Breast epithelium (tissue), 4 donors: ENCODE measurements around the gene OSBPL10. TPM values are rescaled to one million over a fixed set of nuclear protein-coding genes. Genes with fewer than 3 reads are reported as not detected.
A peak's percentile ranks its signal among the peaks of the same experiment; 100 is the strongest.

Experiments
- DNase-seq, 2 donors: peaks; one replicate each; pipeline ENCODE4 v3.0.0-alpha.2; 2019; ENCODE audit warnings: low spot score in 2 of 2
- H3K27ac ChIP-seq, 2 donors: fragments of 200-600 bp; sonication (generic) in 1 of 2; one replicate each; pipeline ENCODE4 v1.5.1; 2016 to 2019; ENCODE audit warnings: mild to moderate bottlenecking in 1 of 2
- H3K27me3 ChIP-seq, 2 donors: fragments of 200-600 bp; sonication (generic) in 1 of 2; one replicate each; pipeline versions ENCODE4 v1.5.1 to v1.6.0; 2017 to 2019; ENCODE audit warnings: control low read depth in 1 of 2, mild to moderate bottlenecking in 1 of 2
- H3K36me3 ChIP-seq: fragments of 200-600 bp; one replicate; pipeline ENCODE4 v1.5.1; 2019
- H3K4me1 ChIP-seq, 2 donors: fragments of 200-600 bp; sonication (generic); one replicate each; pipeline ENCODE4 v1.5.1; 2016 to 2019; ENCODE audit warnings: control low read depth in 1 of 2
- H3K4me3 ChIP-seq, 3 donors: fragments of 200-600 bp; sonication (generic); 1 replicate in 2 of 3; 2 replicates in 1 of 3; pipeline ENCODE4 v1.5.1; 2016 to 2019; ENCODE audit warnings: mild to moderate bottlenecking in 3 of 3, moderate library complexity in 2 of 3
- H3K9me3 ChIP-seq, 2 donors: fragments of 200-600 bp; sonication (generic) in 1 of 2; one replicate each; pipeline ENCODE4 v1.5.1; 2016 to 2019; ENCODE audit warnings: control low read depth in 1 of 2
- CTCF ChIP-seq, 3 donors: fragments of 450-650 bp; IDR thresholded peaks; one replicate each; pipeline ENCODE4 v1.5.1; 2016 to 2017; ENCODE audit warnings: antibody characterized with exemption in 3 of 3, mild to moderate bottlenecking in 3 of 3, moderate library complexity in 3 of 3
- POLR2A ChIP-seq: fragments of 450-650 bp; IDR thresholded peaks from one replicate; pipeline ENCODE4 v1.6.1; 2016; ENCODE audit warnings: antibody characterized with exemption, mild to moderate bottlenecking, moderate library complexity
- POLR2AphosphoS5 ChIP-seq, 3 donors: sonication (generic); formaldehyde crosslinking; IDR thresholded peaks; one replicate each; pipeline ENCODE4 v1.6.1; 2017; ENCODE audit warnings: antibody characterized with exemption in 3 of 3
- intact Hi-C: fragments of 100-400 bp; cut with DNase I; formaldehyde crosslinking; loops from one replicate; pipeline ENCODE4 v1.15.1; 2023; ENCODE audit warnings: low total_unique reads
- total RNA-seq, 3 donors: library from RNA; depleted of rRNA; stranded (reverse); fragments of >200 nt; gene quantifications; one replicate each; pipeline ENCODE4 v1.1.0, GENCODE V29; 2016

OSBPL10 gene
- total RNA-seq, 3 donors from 2014 or later = 17.6 to 47.4 (median 26.5) TPM

GRCh38 chr3:31932990-31933389, 48.1 kb downstream of the OSBPL10 start:
- no peak overlapping the region for H3K4me3 ChIP-seq
- TF ChIP-seq POLR2A (no peak), CTCF (IDR thresholded peaks at IDR 0.05) (no peak), POLR2AphosphoS5 (IDR thresholded peaks at IDR 0.05) (no peak)
- no peaks in the 10 kb centered on the region for H3K36me3 ChIP-seq
- no peak for DNase-seq
- no peaks in the 10 kb centered on the region for H3K9me3 ChIP-seq
- H3K27ac ChIP-seq = no peak overlapping the region
- H3K27me3 ChIP-seq = no peaks in the 10 kb centered on the region
- H3K4me1 ChIP-seq = no peaks in the 10 kb centered on the region
- intact Hi-C loops = no loop called here

GRCh38 chr3:31929826-31930502, 51.1 kb downstream of the OSBPL10 start:
- Histone ChIP-seq H3K4me3 (no peak overlapping the region), H3K4me1 (no peaks in the 10 kb centered on the region), H3K27me3 (no peaks in the 10 kb centered on the region), H3K9me3 (no peaks in the 10 kb centered on the region), H3K27ac (no peak overlapping the region), H3K36me3 (no peaks in the 10 kb centered on the region)
- DNase-seq = no peak
- TF ChIP-seq CTCF (IDR thresholded peaks at IDR 0.05) = no peak
- no peak for TF ChIP-seq POLR2AphosphoS5 (IDR thresholded peaks at IDR 0.05)
- TF ChIP-seq POLR2A = no peak
- intact Hi-C loops = no loop called here

- Histone ChIP-seq H3K4me1 (peaks cover 0 to 4% of the 10 kb centered on the region in 2 donors), H3K27me3 (no peaks in the 10 kb centered on the region), H3K27ac (peak overlapping the region in 1 of 2 donors; percentile 40), H3K36me3 (no peaks in the 10 kb centered on the region), H3K4me3 (no peak overlapping the region), H3K9me3 (no peaks in the 10 kb centered on the region)
- intact Hi-C loops = no loop called here
- DNase-seq = no peak
- no peak for TF ChIP-seq POLR2A
- no peak for TF ChIP-seq POLR2AphosphoS5 (IDR thresholded peaks at IDR 0.05)
- no peak for TF ChIP-seq CTCF (IDR thresholded peaks at IDR 0.05)
Measured at GRCh38 chr3:31927811-31928210, 53.3 kb downstream of the OSBPL10 start.

GRCh38 chr3:31926543-31926942, 54.5 kb downstream of the OSBPL10 start:
- no peak overlapping the region for H3K27ac ChIP-seq
- H3K4me3 ChIP-seq = no peak overlapping the region
- intact Hi-C loops = no loop called here
- no peaks in the 10 kb centered on the region for H3K27me3 ChIP-seq
- no peak for DNase-seq
- peaks cover 0 to 4% of the 10 kb centered on the region in 2 donors for H3K4me1 ChIP-seq
- H3K9me3 ChIP-seq = no peaks in the 10 kb centered on the region
- TF ChIP-seq POLR2AphosphoS5 (IDR thresholded peaks at IDR 0.05) = no peak
- no peak for TF ChIP-seq CTCF (IDR thresholded peaks at IDR 0.05)
- TF ChIP-seq POLR2A = no peak
- H3K36me3 ChIP-seq = no peaks in the 10 kb centered on the region

GRCh38 chr3:31925271-31925630, 55.8 kb downstream of the OSBPL10 start:
- TF ChIP-seq POLR2AphosphoS5 (IDR thresholded peaks at IDR 0.05) = no peak
- no peak for TF ChIP-seq CTCF (IDR thresholded peaks at IDR 0.05)
- TF ChIP-seq POLR2A = no peak
- intact Hi-C loops = no loop called here

More at GRCh38 chr3:31925271-31925630, 55.8 kb downstream of the OSBPL10 start:
- Histone ChIP-seq H3K27me3 (no peaks in the 10 kb centered on the region), H3K4me3 (no peak overlapping the region), H3K4me1 (peaks cover 0 to 4% of the 10 kb centered on the region in 2 donors), H3K36me3 (no peaks in the 10 kb centered on the region), H3K9me3 (peaks cover 4% of the 10 kb centered on the region in 2 donors), H3K27ac (no peak overlapping the region)
- no peak for DNase-seq
